GM18520 (cell line): ENCODE data around the gene CXCL1.

Experiments used
- ATAC-seq: cut with Tn5 transposase; IDR thresholded peaks from one replicate; pipeline ENCODE4 v1.9.1; 2021; ENCODE audit not compliant: unreplicated experiment

CXCL1 gene

GRCh38 chr4:73912191-73912590 lies 43.0 kb downstream of the CXCL1 start:
- ATAC-seq, result no peak

GRCh38 chr4:73914071-73914470 lies 44.9 kb downstream of the CXCL1 start:
- no peak for ATAC-seq

DNA sequence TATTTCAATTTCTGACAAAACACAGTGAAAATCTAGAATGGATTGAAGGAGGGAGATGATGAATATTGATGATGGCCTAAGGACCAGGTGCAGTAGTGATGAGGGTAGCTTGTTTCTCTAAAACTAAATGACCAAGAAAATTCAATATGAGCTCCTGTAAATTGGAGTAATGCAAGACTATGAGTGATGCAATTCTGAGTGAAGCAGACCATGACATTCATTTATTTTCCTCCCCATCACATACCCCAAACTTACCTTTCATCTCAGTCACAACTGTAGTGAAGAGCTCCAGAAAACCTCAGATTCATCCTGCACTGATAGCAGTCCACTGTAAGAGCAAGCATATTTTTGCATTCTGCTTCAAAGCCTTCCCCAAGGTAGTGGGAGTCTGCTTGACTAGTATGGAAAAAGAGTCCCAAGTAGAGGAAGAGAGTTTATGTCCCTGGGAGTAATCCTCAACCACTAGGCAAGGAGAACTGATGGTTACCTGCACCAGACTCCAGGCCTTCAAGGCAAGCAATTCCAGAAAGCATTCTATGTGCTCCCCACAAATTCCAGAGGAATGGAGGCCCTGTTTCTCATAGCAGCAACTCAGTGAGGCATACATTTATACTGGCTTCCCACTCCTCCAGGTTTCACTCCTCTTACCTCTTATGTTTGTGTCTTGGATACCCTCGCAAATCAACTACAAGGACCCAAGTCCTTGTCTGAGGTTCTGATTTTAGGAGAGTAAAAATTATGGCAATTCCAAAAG lies 47.2 kb downstream of the CXCL1 start:
- ATAC-seq, result no peak

DNA sequence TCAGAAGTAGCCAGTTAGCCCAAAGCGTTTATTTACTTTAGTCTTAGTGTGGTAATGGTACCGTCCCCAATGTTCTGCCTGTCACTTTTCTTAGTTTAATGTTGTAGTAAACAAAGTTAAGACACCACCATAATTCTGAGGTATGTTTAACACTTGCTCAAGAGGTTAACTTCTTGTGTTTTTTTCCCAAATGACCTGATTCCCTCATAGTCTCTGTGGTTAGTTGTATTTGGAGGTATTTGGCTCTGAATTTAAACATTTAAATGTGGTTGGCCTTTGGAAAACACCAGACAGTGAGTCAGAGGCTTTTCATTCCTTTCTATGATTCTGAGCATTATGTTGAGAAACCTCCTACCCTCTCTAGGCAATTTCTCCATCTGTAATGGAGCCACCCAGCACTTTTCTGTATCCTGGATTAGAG lies 47.9 kb downstream of the CXCL1 start:
- ATAC-seq, result no peak

DNA sequence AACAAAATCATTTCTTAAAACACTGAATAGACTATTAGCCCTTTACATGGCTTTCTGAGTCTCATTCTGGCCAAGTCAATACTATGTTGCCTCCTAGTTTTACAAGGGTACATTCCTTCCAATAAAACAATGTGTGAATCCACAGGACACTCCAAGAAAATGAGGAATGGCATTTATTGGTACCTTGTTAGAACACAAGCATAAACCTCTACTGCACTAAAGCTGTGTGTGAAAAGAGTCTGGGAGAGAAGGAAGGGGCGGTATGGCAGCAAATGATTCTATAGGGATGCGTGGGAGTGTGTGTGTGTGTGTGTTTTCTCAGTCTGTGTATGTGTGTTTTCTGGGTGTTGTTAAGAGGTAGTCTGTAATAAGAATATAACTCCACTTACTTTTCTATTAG lies 48.9 kb downstream of the CXCL1 start:
- no peak for ATAC-seq

GRCh38 chr4:73919691-73920090 lies 50.5 kb downstream of the CXCL1 start:
- no peak for ATAC-seq
